NCI-H1105 treated with DMSO at 0.1 percent for 48 hours (cell line): ENCODE results near the gene NRXN3.

Source experiments
- DNase-seq: peaks from one replicate; lab custom pipeline; 2025; lab: John Stamatoyannopoulos, UW

The NRXN3 gene

DNA sequence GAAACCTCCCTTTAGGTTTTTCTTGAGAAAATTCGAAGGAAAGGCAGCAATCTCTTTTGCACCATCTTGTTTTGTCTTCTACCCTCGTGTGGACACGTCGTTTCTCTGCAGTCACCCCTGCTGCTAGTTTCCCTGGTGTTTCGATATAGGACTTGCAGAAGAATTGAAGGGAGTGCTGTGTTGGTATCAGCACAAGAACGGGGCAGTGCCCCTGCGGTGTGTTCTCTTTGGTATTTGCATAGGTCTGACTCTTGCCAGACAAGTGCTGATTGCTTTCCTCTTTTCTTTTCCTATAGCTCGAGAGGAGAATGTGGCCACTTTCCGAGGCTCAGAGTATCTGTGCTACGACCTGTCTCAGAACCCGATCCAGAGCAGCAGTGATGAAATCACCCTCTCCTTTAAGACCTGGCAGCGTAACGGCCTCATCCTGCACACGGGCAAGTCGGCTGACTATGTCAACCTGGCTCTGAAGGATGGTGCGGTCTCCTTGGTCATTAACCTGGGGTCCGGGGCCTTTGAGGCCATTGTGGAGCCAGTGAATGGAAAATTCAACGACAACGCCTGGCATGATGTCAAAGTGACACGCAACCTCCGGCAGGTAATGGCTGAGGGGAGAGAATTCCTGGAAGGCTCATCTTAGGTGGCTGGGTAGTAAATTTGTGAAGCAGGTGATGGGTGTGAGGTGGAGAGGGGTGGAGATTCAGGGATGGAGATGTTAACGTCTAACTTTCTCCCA is 474.8 kb downstream of the NRXN3 start:
- no peak for DNase-seq

DNA sequence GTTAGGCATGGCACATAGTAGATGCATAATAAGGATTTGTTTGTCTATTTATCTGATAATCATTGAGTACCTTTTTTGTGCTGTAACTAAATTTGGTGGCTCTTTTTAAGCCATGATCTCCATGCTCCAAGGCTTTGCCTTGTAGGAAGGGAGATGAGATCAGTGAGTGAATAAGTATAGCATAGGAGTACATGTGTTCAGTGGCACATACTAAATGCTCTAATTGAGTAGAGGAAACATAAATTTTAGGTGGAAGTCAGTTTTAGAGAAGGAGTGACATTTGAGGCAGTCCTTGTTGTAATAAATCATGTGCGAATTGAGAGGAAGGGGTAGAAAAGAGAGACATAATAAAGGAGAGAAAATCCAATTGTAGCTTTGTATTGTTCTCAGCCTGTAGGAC is 482.6 kb downstream of the NRXN3 start:
- DNase-seq, result no peak

DNA sequence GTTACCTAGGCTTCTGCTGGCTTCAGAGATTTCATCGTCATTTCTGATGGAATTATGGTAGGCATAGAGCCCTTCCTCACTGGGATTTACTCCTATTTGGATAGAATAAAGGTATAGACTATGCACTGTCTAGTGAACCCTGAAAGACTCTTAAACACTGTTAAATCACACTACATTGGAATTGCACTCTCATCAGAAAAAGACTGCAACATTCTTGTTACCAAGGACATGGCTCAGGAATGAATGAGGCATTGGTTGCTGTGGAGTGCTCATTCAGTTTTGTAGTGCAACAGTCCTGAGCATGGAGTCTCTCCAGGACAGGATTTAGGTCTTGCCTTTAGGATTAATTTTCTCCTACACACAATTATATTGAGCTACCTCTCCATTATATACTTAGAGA is 483.0 kb downstream of the NRXN3 start:
- no peak for DNase-seq

DNA sequence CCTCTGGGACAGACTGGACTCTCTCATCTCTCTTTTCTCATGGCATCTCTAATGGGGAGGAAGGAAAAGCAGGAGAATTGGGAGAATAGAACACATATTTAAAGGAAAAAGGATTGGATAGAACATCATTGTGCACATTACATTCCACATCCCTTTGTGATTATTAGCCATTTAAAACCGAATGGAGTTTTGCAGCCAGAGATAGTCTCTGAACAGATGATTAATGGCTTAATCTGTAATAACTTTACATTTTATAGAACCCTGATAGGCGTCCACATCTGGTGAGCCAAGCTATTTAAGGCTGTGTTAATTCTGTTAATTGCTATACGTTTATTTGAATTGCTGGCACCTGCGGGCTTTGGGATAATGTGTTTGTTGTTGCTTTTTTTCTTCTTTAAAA is 487.3 kb downstream of the NRXN3 start:
- no peak for DNase-seq

DNA sequence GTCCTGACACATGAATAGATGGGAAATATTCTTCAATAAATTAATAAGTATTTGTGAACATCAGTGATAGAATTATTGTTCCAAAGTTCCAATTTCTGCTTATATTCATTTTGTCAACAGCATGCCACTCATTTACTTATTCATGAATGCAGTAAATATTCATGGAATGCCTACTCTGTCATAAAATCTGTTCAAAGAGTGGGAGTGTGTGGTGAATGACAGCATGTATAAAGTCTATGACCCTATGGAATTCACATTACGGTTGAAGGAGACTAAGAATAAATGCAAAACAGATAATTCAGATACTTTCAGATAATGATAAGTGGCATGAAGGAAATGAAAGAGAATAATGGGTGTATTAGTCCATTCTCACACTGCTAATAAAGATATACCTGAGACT is 494.7 kb downstream of the NRXN3 start:
- no peak for DNase-seq

DNA sequence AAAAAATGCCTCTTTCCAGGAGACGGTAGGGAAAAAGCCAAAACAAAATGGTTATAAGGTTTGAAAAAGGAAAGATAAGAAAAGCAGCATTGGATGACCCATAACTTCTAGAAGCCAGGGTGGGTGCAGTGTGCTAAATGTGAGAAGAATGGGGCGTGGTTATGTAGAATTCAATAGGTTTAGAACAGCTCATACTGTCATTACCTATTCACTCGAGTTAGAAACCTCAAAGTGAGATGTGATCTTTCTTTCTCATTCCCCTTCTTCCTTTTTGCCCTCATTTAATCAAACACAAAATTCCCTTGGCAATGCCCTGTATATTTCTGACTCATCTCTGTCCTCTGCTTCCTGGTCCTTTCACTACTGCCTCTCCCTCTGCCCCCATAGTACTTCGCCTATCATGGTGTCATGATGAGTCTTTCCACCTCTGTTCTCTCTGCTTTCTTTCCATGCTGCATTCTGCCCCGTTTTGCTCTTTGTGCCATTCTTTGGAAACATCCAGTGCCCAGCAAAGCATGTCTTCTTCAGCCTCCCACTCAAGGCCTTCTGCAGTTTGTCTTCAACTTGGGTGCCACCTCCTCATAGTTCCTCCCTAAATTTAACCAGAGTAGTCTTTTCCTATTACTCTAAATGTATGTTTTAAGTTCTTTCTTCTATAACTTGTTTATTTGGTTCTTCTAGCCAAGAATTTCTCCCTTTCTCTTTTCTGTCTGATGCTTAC is 496.3 kb downstream of the NRXN3 start:
- no peak for DNase-seq

DNA sequence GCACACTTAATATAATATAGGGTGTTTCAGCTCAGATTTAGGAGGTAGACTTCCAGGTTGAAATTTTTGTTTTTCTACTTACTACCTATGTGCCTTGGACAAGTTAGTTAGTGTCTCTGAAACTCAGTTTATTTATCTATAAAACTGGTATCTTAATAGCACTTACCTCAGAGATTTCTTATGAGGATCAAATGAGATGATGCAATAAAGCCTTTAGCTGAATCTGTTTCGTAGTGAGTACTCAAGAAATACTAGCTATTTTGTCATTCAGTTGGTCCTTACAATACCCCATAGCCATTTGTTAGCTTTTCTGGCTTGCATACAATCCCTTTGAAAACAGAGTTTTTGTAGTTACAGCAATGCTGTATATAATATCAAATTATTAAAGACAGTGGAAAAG is 497.0 kb downstream of the NRXN3 start:
- DNase-seq, result no peak

DNA sequence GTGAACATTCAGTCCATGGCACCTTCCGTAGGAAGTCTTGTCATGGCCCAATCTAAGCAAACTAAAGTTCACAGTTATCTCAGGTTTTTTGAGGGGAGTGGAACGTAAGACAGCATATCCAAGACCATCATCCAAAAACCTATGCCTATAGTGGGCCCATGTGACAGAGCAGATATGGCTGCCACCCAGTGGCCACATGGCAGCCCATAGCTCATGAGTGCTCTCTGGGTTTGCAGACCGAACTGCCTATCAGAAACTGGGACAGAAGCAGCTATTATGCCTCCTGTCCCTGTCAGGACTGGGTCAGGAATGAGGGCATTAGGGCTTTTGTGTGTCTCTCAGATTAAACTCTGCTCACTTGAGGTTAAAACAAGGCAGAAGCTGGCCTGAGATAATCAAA is 503.7 kb downstream of the NRXN3 start:
- no peak for DNase-seq

DNA sequence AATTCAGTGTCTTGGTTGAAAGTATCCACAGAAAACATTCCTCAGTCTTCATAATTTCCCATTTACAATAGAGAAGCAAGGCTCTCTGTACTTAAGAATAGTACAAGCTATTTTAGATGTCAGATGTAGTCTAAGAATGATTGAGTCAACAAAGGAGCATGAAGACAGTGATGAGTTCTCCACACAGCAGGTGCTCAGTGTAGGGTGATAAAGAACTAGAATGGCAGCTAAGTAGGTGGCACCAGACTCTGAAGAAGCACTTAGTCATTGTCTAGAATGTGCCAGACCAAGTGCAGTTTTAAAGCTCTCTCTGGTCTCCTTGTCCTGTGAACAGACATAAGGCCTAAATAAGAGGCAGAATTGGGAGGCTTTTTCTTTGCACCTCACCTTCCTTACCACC is 504.6 kb downstream of the NRXN3 start:
- DNase-seq, result no peak

DNA sequence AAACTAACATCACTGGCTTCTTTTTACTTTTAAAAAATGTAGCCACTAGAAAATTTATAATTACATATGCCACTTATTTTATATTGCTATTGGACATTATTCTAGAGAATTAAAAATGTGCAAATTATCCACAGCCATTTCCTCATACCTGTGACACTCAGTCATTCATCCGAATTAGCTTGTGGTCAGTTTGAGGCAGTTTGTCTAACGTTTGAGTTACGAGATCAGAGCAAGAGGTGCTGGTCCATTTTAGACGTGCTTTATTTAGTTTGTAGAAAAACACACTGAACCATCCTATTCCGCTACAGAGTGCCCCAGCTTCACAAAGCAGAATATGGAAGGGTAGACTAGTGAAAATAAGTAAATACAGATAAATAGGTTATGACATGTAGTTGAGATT is 513.0 kb downstream of the NRXN3 start:
- no peak for DNase-seq

DNA sequence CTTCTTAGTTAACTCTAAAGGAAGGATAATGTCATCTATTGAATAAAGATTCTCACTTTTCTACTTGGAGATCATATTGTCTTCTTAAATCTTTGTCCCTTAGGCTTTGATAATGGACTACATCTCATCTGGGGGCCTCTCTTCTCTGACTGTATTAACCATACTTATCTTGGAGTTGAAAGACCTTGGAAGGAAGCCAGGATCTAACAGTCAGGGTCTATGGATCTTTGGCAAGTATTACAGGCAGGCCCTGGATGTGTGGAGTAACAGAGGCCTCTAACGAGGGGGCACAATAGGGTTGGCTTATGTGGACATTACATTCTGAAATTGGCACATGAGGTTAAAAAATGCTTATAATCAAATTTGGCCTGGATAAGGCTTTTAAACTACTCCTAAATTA is 513.8 kb downstream of the NRXN3 start:
- peak; percentile 66 for DNase-seq

DNA sequence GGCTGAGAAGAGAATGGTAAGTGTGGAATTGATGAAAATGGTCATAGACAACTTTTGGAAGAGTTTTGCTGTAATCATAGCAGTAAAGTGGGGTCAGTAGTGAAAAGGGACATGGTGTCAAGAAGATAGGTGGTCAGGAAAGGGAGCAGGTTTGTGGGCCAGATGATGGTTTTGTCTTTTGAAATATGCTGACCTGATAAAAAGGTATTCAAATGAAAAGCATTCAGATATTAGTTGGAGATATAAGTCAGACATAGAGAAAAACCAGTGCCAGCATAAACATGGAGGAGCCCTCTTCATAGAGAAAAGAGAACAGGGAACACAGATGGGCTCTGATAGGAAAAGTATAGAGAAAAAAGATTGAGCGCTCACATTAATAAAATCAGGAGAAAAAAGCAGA is 518.3 kb downstream of the NRXN3 start:
- no peak for DNase-seq

DNA sequence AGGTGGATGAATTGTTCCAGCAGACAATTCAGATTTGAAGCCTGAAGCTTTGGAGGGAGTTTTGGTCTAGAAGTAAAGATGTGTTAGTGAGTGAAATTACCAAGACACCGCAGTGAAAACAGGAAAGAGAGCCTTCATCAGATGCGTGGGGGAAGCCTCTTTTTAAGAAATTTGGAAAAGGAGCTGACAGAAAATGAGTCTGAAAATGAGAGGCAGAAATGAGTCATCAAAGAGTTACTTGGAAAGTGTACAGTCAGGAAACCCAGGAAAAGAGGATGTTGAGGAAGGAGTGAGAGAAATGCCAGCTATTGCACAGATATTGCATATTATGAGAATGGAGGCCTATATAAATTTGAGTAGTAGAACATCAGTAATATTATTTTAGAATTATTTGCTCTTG is 520.7 kb downstream of the NRXN3 start:
- DNase-seq, result no peak

DNA sequence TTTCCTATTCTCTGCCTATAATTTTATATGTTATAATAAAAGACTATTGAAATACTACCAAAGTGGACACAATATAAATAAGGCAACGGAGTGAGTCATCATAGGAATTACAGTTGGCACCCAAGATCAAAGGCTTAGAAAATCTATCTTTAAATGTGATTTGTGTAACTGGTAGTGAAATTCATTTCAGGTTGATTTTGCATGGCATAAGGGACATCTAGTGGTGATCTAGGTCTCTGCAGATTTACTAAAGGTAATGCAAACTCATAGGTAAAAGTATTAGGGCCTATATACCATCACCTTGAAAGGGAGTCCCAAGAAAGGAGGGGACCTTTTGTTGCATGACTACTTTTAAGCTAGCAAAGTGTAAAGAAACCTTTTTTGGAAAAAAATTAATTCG is 527.2 kb downstream of the NRXN3 start:
- DNase-seq, result peak; percentile 65

DNA sequence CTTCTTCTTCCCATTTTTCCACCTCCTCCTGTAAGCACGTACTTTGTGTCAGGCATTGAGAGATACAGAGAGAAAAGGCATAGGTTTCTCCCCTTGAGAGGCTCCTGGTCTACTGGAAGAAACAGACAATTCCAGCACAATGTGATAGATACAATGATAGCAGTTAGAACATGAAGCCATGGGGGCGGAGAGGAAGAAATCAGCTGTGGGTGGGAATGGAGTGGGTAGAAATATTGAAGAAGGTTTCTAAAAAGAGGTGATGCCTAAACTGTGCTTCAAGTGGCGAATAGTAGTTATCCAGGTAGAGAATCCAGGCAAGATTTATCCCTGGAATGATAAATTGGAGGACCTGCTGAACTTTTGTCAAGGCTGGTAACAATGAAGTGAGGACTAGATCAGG is 528.8 kb downstream of the NRXN3 start:
- DNase-seq, result no peak

DNA sequence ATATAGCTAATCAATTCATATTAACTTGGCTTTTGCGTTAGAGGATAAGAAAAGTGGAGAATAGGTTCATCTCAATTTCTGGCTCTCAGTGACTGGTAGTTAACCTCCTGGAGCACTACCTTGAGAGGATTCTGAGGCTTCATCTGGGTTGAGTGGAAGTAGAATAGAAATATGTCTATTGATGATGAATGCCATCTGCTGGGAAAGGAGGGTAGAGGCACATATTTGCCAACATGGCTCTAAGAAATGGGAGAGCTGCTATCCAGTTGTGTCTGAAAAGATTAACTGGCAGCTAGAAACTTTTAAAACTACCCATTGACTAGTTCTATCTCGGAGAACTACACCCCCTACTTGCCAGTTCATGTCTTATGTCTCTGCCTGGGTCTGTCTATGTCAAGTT is 530.1 kb downstream of the NRXN3 start:
- peak; percentile 26 for DNase-seq

DNA sequence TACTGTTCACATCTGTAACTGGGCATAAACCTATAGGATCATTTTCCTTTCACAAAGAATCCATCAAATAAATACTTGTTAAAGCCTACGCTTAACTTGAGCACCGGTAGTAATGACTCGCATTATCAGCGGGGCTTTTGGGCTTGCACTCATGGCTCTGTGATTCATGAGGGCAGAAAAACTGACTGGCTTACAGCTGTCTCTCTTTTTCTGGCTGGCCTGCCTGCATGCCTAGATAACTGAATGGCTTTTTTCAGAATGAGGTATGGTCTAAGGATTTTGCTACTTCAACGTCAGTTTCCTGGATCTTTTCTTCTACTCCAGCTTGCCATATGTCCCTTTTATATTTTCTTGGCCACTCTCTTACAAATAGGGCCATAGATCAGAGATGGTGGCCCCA is 531.1 kb downstream of the NRXN3 start:
- DNase-seq, result no peak

DNA sequence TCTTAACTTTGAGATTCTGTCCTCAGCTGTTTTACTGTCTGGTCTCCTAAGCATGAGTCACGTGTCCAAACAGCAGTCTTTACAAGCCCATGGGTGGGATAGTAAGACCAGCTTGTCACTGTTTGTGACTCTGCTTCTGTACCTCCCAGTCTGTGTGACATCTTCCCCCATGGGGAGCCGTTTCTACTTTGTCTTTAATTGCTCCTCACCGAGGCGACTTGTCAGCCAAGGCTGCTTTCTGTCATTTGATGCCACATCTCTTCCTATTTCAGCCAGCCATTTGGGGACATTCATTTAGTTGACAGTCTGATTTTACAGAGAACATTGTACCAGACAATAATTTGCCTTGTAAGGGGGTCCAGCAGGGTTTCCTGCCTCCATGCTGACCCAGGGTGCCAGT is 534.8 kb downstream of the NRXN3 start:
- DNase-seq, result no peak

DNA sequence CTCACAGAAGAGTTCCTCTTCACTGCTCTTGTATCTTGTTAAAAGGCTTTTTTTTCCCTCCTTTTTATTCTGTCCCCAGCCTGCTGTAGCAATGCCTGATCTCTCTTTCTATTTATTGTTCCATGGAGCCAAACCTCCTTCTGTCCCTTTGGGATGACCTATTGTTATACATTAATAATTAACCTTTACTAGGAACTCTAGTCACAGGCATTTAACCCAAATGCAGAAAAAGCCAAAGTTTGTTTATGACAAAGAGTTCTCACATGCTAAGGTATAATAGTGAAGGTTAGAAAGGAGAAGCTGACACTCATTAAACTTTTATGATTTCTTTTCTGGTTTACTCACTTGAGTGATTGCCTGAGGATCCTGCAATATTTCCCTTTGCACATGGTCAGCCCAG is 535.8 kb downstream of the NRXN3 start:
- DNase-seq, result no peak

DNA sequence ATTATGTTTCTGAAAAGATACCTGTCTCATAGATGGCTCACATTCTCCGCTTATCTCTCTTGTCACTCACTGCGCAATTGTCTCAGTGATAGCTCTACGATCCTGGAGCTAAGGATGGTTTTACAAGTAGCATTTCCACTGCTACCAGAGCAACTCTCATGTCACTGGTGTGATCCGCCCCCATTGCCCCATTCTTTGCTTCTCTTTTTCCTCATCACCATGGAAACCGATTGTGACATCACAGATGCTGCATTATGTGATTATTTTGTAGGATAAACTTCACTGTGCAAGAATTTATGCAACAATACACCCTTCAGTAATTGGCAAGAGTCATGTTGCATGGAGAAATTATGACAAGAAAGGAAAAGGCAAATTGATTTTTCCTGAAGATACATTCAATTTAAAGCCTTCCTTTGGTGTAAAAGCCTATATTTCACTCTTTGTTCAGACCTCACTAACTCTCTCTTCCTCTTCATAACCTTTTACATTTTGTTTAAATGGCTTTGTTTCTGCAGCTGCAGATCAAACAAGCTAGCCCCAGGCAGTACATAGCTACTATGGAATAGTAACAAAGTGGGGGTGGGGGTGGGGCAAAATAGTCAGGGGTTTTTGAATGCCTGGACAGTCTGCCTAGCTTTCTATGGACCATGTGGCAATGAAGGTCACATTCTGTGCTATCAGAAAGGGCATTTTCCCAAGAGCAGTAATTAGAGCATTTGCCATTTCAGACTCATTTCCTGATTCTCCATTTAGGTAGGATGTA is 539.8 kb downstream of the NRXN3 start:
- no peak for DNase-seq

DNA sequence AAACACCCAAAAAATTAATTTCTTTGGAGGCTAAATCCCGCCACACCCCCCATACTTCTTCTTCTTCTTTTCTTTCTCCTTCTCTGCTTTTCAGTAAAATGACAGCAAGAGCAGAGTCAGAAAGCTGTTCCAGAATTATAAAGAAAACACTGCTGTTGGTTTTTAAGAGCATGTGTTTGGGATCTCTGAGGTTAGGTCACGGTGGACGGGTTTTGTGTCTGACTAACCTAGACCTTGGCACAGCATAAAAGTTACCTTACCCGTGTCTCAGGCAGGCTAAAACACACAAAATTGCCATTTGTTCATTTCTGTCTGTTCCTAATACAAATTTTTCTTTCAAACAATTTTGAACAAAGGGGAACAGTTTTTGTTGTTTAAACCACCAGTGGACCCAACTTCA is 540.8 kb downstream of the NRXN3 start:
- no peak for DNase-seq

DNA sequence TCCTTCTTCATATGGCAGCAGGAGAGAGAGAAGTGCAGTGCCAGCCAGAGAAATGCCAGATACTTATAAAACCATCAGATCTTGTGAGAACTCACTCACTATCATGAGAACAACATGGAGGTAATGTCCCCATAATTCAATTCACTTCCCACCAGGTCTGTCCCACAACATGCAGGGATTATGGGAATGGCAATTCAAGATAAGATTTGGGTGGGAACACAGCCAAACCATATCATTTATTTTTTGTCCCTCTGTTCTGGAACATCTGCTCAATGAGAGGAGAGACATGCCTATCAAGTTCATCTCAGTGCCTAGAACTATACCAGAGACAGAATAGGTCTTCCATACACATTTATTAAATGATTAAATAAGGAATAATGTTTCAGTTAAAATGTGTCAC is 543.5 kb downstream of the NRXN3 start:
- no peak for DNase-seq

DNA sequence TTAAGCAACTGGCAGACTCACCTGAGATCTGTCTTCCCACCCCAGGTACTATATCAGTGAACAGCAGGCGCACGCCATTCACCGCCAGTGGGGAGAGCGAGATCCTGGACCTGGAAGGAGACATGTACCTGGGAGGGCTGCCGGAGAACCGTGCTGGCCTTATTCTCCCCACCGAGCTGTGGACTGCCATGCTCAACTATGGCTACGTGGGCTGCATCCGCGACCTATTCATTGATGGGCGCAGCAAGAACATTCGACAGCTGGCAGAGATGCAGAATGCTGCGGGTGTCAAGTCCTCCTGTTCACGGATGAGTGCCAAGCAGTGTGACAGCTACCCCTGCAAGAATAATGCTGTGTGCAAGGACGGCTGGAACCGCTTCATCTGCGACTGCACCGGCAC is 544.5 kb downstream of the NRXN3 start:
- DNase-seq, result no peak
